ENCODE results near the gene ITGB1.

DNA sequence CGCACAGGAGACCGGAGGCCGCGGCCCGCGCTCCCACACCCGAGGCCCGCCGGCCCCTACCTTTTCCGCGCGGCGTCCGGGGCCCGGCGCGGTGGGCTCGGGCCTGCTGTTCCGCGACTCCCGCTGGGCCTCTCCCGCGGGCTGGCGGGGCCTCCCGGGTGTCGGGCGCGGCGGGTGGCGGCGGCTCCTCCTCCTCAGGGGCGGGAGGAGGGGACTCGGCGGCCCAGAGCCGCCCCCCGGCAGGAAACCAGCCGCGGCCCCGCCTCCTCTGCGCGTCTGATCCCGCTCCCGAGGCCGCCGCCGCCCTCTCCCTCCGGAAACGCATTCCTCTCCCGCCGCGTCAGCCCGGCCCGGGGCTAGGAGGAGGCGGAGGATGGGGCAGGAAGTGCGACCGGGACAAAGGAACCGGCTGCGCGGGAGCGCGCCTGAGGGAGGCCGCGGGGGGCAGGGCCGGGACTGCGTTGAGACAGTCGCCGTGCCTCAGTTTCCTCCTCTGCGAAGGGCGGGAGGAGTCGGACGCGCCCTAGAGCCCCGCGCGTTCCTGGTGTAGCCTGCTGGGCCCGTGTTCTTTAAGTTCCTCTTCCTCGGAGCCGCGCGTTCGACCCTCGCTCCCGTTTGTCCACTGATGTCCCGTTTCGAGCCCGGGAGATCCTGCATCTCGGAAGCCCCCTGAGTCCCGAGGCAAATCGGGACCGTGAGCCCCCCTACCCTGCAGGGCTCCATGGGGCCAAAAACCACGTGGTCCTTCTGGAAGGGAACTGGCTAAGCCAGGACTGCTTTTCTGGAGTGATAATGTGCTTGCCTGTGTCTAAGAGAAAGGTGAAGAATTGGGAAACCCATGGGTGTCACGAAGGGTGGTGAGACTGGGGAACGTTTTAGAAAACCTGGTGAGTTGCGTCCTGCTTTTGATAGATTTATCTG, at the start of gene ITGB1:
- TF ChIP-seq, protein P1, sequence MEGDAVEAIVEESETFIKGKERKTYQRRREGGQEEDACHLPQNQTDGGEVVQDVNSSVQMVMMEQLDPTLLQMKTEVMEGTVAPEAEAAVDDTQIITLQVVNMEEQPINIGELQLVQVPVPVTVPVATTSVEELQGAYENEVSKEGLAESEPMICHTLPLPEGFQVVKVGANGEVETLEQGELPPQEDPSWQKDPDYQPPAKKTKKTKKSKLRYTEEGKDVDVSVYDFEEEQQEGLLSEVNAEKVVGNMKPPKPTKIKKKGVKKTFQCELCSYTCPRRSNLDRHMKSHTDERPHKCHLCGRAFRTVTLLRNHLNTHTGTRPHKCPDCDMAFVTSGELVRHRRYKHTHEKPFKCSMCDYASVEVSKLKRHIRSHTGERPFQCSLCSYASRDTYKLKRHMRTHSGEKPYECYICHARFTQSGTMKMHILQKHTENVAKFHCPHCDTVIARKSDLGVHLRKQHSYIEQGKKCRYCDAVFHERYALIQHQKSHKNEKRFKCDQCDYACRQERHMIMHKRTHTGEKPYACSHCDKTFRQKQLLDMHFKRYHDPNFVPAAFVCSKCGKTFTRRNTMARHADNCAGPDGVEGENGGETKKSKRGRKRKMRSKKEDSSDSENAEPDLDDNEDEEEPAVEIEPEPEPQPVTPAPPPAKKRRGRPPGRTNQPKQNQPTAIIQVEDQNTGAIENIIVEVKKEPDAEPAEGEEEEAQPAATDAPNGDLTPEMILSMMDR (IDR thresholded peaks at IDR 0.05), result no peak
- TF ChIP-seq POLR2AphosphoS5 (IDR thresholded peaks at IDR 0.05), result peak; percentile 99

Data from gastroesophageal sphincter (tissue), 3 donors.